GM18520 (cell line): Measurements from ENCODE around the gene DAD1.
A peak's percentile ranks its signal among the peaks of the same experiment; 100 is the strongest.
"Not testable (repeated sequence)": the region's sequence is repeated elsewhere in the genome, so short reads cannot be mapped to it uniquely, and the experiment has no call there.

Experiments
- ATAC-seq: cut with Tn5 transposase; IDR thresholded peaks from one replicate; pipeline ENCODE4 v1.9.1; 2021; ENCODE audit not compliant: unreplicated experiment

DAD1 gene

DNA sequence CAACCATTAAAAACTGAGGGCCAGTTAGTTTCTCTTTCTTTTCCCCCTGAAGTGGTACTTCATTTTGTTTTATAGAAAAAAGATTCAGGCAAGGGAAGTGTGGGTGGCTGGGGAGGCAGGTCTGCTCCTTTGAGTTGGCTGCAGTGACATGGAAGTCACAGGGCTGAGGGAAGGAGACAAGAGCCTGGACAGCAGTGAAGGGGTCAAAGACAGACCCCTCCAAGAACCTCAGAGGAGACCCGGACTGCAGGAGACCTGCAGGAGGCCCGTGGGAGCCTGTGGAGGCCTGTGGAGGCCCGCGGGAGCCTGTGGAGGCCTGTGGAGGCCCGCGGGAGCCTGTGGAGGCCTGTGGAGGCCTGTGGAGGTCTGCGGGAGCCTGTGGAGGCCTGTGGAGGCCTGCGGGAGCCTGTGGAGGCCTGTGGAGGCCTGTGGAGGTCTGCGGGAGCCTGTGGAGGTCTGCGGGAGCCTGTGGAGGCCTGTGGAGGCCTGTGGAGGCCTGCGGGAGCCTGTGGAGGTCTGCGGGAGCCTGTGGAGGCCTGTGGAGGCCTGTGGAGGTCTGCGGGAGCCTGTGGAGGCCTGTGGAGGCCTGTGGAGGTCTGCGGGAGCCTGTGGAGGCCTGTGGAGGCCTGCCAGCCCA is 35.0 kb downstream of the DAD1 start:
- not testable (repeated sequence) for ATAC-seq

GRCh38 chr14:22553445-22553844 is 35.6 kb downstream of the DAD1 start:
- ATAC-seq: no peak

DNA sequence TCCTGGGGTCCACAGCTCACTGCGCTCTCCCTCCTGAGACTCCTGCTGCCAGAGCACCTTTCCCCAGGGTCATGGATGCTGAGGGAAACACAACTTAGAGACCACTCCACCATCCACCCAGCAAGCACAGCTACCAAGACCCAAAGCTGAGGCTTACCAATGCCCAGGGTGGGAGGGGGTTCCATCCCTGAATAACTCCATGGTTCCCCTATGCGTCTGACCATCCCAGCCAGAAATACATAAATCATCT is 36.3 kb downstream of the DAD1 start:
- ATAC-seq: no peak

GRCh38 chr14:22552001-22552826 is 36.8 kb downstream of the DAD1 start:
- ATAC-seq: no peak

DNA sequence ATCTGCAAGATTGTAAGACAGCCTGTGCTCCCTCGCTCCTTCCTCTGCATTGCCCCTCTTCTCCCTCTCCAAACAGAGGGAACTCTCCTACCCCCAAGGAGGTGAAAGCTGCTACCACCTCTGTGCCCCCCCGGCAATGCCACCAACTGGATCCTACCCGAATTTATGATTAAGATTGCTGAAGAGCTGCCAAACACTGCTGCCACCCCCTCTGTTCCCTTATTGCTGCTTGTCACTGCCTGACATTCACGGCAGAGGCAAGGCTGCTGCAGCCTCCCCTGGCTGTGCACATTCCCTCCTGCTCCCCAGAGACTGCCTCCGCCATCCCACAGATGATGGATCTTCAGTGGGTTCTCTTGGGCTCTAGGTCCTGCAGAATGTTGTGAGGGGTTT is 37.4 kb downstream of the DAD1 start:
- no peak for ATAC-seq

GRCh38 chr14:22549981-22550673 is 38.9 kb downstream of the DAD1 start:
- peak; percentile 57 for ATAC-seq

GRCh38 chr14:22549324-22549962 is 39.6 kb downstream of the DAD1 start:
- ATAC-seq: no peak

- no peak for ATAC-seq
These were observed 40.9 kb downstream of the DAD1 start for GRCh38 chr14:22547948-22548750.

- no peak for ATAC-seq
These were observed 41.6 kb downstream of the DAD1 start for GRCh38 chr14:22547313-22547947.

- no peak for ATAC-seq
These were observed 42.3 kb downstream of the DAD1 start for GRCh38 chr14:22546722-22547071.

DNA sequence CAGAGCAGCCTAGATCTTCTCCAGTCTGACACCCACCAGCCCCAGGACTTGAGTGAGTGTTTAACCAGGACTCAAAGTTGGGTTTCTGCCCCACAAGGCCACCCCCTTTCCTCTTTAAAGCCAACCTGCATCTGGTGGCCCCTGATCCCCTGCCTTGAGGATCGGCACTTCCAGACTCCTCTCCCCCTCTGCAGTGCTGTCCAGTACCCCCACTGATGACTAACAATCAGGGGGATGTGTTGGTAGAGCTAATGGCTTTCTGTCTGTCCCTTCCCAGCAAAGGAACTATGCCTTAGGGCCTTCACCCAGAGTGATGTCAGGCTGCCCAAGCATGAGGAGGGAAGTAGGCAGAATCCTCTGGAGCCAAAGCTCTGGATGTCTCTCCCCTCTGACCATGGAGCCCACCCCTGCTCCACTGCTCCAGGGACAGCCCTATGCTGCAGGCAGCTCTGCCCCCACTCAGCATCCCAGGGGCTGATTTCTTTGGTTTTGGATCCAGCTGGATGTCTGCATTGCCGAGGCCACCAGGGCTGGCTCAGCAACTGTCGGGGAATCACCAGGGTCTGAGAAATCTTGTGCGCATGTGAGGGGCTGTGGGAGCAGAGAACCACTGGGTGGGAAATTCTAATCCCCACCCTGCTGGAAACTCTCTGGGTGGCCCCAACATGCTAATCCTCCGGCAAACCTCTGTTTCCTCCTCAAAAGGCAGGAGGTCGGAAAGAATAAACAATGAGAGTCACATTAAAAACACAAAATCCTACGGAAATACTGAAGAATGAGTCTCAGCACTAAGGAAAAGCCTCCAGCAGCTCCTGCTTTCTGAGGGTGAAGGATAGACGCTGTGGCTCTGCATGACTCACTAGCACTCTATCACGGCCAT is 42.9 kb downstream of the DAD1 start:
- no peak for ATAC-seq

GRCh38 chr14:22544881-22545420 is 44.1 kb downstream of the DAD1 start:
- ATAC-seq: no peak

DNA sequence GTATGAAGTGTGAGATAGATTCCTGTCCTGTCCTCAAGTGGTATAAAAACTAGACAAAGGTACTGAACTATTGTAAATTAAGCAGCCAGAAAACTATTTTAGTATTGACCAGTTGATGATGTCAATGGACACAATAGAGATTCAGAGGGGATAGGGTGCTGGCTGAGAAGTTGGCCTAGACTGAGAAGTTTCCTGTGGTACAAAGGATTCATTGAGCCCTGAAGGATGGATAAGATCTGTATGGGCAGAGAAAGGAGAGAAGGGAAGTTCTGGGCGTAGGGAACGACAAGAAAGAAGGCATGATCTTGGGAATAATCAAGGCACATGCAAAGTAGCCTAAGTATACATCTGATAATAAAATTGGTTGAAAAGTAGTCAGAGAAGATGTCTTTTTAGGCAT is 44.6 kb downstream of the DAD1 start:
- ATAC-seq: no peak

- ATAC-seq: not testable (repeated sequence)
These were observed 45.3 kb downstream of the DAD1 start for GRCh38 chr14:22543570-22544357.

DNA sequence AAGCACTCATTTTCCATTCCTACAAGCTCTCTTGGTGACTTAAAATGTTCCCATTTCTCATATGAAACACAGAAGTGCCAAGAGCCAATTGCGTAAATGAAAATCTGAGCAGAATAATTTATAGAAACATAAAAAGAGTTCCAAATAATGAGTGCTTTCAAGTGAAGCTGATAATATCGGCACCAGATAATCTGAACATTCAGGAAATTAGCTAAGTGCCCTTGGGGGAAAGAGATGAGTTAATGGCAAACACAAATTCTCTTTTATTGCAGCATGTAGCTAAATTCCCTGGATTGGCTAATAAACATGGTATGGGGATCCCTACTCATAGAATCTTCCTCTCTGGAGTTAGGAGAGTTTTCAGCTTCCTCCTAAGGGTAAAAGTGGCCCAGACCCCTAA is 46.7 kb downstream of the DAD1 start:
- no peak for ATAC-seq

- ATAC-seq: no peak
These were observed 47.3 kb downstream of the DAD1 start for GRCh38 chr14:22541721-22542120.

DNA sequence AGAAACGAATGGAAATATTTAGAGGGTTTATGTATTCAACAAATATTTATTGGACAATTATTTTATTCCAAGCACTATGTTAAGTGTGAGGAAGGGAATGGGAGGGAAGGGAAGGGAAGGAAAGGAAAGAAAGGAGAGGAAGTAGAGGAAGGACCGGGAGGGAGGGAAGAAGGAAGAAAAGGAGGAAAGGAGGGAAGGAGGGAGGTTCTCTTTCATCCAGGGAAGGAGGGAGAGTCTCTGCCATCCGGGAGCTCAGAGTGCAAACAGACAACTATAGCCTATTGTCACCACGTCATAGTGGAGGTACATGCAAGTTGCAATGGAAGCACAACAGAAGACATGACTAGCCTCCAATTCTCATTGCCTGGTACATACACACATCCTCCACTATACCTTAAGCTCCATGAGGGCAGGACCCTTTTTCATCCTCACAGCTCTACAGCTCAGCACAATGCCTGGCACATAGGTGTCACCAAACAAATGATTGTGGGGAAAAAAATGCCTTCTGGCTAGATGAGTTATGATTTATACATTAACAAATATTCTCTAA is 48.1 kb downstream of the DAD1 start:
- ATAC-seq: no peak

DNA sequence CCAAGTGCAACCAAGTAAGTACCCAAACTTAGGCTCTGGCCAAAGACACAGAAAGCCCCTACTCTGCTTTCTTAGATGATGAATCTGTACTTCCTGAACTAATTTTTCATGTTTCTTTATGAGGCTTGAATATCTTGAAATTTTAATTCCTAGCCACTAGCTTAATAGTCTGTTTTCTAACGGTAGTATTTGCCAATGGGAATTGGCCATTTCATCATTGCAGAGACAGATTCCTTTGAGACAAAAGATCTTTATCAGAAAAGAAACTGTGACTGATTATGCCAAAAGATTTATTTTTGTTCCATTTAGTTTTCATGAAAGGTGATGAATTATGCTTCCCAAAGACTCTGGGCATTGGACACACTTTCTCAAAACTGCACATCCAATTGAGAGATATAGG is 48.7 kb downstream of the DAD1 start:
- ATAC-seq: no peak
